Measurements from ENCODE around the gene AP3D1.
"Not testable (repeated sequence)": the region's sequence is repeated elsewhere in the genome, so short reads cannot be mapped to it uniquely, and the experiment has no call there.

The AP3D1 gene

GRCh38 chr19:2150794-2151338 is 500 bp downstream of the AP3D1 start:
- DNase-seq (ENCODE audit: low read depth in 2 of 2): no peak

DNA sequence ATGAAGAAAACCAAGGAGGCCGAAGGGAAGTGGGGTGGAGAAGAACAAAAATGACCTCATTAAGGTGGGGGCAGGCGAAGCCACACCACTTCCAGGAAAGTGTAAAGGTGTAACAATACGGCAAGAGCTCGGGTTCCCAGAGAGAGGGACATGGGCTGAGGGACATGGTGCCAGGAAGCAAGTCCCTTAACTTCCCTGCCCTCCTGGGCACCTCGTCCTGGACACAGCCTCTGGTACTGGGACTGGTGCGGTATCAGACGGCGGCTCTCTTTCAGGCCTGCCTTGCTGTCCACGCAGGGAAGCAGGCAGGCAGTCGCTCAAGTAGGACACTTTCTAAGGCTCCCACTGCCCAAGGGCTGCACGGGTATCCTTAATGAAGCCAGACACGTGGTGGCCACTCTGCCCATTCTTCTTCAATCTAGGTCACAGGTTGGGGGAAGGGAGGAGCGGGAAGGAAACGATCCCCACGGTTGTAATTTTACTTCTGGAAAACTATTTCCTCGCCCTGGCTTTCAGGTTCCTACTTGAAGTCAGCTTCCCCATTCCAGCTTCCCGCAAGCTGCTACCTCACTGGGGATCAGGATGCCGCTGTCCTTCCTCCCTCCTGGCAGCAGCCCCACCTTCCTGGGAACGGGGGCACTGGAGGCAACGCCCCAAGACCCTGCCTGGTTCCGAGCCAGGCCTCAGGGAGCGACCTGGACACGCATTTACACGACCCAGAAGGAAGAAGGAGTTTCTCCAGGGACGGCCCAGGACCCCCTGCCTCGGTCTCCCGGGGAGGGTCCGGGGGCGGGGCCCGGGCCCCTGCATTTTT is 1.2 kb downstream of the AP3D1 start:
- no peak for DNase-seq (ENCODE audit: low read depth in 2 of 2)

DNA sequence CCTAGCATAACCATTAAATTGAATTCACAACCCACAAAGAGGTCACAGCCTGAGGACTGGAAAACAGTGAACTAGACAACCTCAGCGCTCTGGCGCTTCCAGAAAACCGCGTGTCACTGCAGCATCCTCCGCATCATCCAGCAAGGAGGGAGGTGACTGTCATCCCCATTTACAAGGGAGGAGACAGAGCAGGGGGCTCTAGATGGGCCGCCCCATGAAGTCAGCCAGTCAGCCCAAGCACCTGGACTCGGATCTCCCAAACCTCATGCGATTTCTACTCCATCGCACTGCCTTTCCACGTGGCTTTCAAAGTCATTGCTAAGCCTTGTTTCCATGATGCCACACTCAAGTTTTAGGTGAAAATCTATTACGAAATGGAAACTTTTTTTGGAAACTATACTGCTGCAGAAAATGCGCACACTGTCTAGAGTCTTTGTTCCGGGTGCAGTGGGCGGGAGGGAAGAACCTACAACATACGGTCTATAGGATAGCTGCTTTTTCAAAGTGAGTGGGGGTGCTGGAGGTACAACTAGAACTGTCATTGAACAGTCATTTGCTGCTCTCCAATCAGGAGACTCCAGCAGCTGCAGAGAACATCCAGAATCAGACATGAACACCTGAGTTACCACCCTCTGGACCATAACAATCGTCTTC is 2.8 kb downstream of the AP3D1 start:
- DNase-seq (ENCODE audit: low read depth in 2 of 2): no peak

DNA sequence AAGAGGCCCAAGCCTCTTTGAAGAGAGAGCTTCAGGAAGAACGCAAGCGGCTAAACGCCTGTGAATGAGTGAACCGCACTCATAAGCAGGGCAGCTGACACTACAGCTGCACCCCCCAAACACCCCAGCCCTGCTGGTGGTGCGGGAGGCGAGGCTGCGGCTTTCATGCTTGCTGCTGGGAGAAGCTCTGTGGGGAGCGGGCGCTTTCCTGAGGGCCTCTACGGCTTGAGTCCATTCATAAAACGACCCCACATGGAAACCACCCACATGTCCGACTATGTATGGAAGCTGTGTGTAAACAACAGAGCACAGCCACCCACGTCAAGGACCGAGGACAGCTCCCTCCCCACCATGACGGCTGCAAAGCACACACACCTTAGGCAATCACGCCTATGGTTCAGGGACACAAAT is 5.5 kb downstream of the AP3D1 start:
- DNase-seq (ENCODE audit: low read depth in 2 of 2): no peak

DNA sequence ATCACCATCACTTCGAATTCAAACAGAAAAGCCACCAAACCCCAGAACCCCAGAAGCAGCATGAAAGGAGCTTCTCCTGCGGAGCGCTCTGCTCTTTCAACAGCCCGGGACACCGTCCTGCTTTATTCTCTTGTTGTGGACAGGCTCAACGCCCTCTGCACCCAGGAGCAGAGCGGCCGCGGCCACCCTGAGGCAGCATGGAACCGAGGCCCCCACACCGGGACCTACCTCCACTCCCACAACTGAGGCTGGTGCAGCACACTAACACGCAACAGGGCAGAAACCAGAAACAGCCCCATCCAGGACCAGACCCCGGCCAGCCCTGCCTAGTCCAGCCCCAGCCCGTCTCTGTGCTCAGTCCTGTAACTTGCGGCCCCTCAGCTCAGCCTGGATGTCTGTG is 7.2 kb downstream of the AP3D1 start:
- no peak for DNase-seq (ENCODE audit: low read depth in 2 of 2)

- DNase-seq (ENCODE audit: low read depth in 2 of 2): no peak
Measured at GRCh38 chr19:2142173-2142829, 9.1 kb downstream of the AP3D1 start.

DNA sequence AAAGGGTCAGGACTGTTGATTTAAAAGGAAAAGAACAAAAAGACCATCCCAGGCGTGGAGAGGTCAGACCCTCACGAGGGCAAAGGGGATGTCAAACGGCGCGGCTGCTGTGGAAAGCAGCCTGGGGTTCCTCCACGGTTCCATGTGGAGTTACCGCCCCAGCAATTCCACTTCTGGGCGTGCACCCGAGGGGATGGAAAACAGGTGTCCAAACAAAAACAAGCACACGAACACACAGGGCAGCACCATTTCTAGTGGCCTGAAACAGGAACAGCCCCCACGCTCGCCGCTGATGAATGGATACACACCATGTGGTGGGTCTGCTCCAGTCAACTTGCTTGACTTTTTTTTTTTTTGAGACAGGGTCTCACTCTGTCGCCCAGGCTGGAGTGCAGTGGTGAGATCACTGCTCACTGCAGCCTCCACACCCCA is 11.2 kb downstream of the AP3D1 start:
- no peak for DNase-seq (ENCODE audit: low read depth in 2 of 2)

GRCh38 chr19:2139385-2140137 is 11.8 kb downstream of the AP3D1 start:
- no peak for DNase-seq (ENCODE audit: low read depth in 2 of 2)

DNA sequence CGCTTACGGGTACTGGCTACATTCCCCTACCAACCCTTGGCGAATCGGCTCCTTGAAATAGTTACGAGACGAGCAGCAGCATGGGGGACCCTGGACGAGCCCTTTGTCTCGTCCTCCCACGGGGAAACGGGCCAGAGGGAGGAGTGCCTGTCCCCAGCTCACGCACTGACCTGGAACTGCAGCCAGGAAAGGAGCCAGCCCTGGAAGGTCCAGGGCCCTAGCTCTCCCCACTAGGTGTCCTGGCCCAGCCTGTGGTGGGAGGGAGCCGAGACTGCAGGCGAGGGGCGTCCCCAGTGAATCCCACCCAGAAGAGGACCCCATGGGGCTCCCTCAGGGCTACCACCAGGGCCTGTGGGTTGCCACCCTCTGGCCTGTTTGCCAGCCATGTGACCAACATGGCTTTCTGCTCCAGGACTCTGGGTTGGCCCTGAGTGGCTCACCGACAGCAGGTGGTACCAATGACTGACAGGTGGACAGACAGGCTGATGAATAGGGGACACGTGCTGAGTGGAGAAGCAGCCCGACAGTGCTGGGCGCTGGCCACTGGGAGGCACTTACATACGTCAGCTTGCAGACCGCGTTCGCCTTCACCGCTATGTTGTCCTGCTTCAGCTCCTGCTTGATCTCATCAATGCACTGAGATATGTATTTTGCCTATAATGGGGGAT is 13.2 kb downstream of the AP3D1 start:
- DNase-seq (ENCODE audit: low read depth in 2 of 2): no peak

- no peak for DNase-seq (ENCODE audit: low read depth in 2 of 2)
Measured at GRCh38 chr19:2136796-2137195, 14.6 kb downstream of the AP3D1 start.

DNA sequence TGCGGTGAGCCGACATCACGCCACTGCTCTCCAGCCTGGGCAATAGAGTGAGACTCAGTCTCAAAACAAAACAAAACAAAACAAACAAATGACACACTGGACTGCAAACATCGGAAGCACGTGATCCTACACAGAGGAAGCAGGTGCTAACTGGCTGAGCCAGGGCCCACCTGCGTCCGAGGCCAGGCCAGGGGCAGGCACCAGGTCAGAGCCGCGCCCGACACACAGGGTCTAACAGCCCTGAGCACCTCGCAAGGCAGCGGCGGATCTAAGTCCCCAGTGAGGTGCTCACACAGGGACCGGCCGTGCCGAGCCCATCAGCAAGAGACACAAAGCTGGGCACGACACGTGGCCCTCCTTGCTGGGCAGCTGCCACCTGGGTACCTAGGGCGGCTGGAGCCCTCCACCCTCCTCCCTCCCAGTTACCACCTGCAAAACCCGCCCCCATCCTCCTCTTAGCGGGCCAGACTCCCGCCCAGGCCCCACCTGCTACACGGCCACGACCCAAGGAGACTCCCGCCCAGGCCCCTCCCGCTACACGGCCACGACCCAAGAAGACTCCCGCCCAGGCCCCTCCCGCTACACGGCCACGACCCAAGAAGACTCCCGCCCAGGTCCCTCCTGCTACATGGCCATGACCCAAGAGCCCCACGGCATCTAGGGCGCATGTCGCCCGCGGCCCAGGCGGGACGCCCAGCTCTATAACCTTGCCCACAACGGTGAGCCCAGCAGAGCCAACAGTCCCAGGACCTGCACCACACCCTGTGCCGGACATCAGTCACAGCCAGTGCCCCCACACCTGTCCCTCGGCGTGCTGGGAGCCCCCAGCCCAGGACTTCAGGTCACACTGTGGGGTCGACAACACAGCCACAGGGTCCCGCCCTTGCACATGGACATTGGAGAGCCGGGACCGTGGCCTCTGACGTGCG is 15.6 kb downstream of the AP3D1 start:
- DNase-seq (ENCODE audit: low read depth in 2 of 2): no peak

DNA sequence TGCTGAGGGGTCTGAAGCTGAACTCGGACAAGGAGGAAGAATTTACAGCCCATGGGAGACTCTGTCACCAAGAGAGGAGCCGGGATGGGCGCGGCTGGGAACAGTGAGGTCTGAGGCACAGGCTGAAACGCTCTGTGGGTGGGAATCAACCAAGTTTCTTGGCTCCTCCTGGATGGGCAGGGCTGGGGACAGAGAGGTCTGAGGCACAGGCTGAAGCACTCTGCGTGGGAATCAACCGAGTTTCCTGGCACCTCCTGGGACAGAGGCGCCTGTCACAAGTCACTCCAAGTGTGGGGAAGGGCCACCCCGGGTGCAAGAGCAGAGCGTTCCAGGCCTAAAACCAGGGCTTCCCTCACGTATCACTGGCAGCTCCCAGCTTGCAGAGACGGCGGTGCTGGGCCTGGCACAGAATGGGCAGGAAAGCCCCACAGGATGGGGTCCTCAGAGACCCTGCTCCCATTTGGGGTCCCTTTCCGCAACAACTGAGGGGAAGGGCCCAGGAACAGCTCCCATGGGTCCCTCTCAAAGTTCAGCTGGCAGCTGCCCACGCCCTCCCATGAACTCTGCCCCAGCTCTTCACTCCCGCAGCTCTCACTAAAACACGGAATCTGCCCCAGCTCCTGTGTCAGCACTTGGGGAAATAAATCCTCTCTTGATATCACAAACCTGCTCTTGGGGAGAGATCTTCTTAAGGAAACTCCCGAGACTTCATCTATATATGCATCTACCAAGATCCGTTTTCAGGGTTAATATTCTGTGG is 18.5 kb downstream of the AP3D1 start:
- no peak for DNase-seq (ENCODE audit: low read depth in 2 of 2)

- DNase-seq (ENCODE audit: low read depth in 2 of 2): no peak
Measured at GRCh38 chr19:2132191-2132590, 19.2 kb downstream of the AP3D1 start.

- not testable (repeated sequence) for DNase-seq (ENCODE audit: low read depth in 2 of 2)
Measured at GRCh38 chr19:2131012-2131975, 20.1 kb downstream of the AP3D1 start.

DNA sequence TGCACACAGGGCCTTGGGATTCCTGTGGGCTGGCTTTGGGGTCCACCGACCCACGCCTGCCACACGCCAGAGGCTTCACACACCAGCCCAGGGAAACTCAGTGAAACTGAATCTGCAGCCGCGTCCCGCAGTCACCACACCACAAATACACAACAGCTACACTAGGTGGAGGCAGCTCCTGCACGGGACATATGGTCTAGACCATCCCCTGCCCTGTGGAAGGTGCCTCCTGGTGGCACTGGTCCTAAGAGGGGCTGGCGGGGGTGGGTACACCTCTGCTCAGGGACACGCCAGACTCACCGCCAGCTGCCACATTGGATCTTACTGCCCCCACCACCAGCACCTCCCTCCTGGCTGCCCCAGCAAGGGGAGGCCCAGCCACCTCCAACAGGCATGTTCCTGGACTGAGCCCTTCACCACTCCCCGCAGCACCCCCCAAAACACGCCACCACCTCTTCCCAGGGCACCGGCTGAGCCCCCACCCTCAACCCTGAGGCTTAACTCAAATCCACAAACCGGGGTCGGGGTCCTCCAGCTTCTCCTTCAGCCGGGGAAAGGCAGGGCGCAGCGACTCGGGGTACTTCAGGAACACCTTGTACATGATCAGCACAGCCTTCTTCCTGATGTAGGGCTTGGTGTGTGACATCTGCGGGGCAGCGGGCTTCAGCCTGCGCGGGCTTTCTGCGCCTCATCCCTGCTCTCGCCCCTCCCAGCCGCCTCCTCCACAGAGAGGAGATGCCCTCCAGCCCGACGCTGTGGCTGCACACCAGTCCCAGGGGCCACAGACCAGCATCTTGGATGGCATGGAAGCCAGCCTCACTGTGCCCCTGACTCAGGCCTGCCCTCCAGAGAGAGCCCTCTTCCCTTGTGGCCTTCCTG is 21.2 kb downstream of the AP3D1 start:
- DNase-seq (ENCODE audit: low read depth in 2 of 2): no peak

GRCh38 chr19:2129486-2129885 is 21.9 kb downstream of the AP3D1 start:
- no peak for DNase-seq (ENCODE audit: low read depth in 2 of 2)

- no peak for DNase-seq (ENCODE audit: low read depth in 2 of 2)
Measured at GRCh38 chr19:2129022-2129421, 22.3 kb downstream of the AP3D1 start.
